NCI-H2107 (cell line): Measurements from ENCODE around the gene ATP6V1D.
"Not testable (repeated sequence)": the region's sequence is repeated elsewhere in the genome, so short reads cannot be mapped to it uniquely, and the experiment has no call there.

Experiments used
- DNase-seq: peaks from one replicate; lab custom pipeline; 2025; lab: John Stamatoyannopoulos, UW

Gene ATP6V1D

DNA sequence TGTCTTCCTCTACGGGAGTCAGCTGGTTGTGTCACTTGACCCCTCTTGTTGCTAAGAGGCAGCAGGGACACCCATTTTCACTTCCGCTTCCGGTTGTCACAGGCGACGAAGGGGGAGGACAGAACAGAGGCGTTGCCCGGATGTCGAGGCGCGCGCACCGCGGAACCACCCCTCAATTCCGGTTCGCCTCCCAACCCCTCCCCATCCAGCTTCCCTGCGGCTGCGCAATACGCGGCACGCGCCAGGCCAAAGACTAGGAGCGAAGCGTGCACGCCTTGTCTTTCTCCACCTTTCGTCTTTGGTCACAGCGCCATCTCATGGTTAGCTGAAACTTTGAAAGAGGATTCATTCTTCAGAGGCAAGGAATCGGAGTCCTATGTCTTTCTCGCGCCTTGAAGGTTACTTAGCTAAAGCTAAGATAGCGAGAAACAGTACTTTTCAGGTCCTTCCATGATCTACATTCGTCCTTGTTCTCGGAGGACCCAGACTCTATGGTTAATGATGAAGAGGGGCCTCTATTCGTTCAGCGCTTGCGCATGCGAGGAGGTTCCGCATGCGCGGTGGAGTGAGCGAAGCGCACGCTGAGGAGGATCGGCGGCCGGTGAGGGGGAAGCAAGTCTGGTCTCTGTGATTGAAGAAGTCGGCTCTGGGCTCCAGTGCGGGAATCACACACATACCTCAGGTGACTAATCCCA is at the start of gene ATP6V1D, which contains the start of gene EIF2S1:
TSS of gene ATP6V1D (minus strand) at position 30 of the 695 bp plus-strand sequence. CDS start 106 bp downstream, outside the sequence.
TSS of gene EIF2S1 (plus strand) at position 554 of the 695 bp plus-strand sequence. CDS start 4,440 bp downstream, outside the sequence.
- peak; percentile 99 for DNase-seq

DNA sequence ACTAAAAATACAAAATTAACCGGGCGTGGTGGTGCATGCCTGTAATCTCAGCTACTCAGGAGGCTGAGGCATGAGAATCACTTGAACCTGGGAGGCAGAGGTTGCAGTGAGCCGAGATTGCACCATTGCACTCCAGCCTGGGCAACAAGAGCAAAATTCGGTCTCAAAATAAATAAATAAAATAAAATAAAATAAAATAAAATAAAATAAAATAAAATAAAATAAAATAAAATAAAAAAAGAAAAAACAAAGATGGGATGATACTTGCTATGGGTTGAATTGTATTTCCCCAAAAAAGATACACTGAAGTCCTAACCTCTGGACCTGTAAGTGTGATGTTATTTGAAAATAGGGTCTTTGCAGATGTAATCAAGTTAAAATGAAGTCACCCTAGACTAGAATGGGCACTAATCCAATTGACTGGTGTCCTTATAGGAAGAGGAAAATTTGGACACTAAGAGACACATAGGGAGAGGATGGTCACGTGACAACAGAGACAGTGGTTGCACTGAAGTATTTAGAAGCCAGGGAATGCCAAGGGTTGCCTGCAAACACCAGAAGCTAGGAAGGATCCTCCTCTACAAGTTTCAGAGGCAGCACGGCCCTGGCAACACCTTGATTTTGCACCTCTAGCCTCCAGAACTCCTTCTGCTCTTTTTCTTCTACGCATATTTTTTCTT is 48.7 kb upstream of the ATP6V1D start:
- DNase-seq: not testable (repeated sequence)

DNA sequence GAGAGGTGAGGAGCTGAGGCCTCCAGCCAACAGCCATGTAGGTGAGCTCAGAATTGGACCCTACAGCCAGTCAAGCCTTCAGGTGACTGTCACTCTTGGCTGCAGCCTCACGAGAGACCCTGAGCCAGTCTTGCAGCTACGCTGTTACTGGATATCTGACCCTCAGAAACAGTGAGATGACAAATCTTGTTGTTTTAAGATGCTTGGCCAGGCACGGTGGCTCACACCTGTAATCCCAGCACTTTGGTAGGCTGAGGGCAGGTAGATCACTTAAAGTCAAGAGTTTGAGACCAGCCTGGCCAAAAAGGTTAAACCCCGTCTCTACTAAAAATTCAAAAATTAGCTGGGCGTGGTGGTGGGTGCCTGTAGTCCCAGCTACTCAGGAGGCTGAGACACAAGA is 46.2 kb upstream of the ATP6V1D start:
- DNase-seq: no peak

DNA sequence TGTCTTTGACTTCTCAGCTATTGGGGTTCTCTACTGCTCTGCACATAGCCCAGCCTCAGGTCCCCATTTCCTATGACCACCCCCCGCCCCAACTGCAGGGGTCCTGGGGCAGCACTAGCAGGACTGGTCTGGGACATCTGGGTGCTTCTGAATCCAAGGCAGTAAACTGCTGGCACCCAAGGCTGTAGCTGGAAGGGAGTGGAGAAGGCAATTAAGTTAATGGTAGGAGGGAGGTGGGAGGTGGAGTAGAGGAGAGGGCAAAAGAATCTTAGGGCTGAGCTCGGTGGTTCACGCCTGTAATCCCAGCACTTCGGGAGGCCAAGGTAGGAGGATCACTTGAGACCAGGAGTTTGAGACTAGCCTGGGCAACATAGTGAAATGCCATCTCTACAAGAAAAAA is 40.8 kb upstream of the ATP6V1D start:
- DNase-seq: no peak

DNA sequence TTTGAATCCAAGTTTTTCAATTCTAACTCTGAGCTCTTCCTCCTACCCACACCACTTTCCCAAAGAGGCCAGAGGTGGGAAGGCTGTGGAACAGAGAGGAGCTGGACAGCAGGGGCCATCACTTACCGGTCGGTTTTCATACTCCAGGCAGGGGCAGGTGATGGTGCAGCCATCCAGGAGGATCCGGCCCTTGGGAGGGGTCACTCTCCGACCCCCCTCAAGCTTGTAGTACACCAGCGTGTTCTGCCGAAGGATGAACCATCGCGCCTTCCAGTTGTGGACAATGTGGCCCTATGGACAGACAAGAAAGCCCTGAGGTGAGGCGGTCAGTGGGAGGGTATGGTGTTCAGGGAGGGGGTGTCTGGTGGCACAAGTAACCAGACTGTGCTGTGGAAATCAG is 37.9 kb upstream of the ATP6V1D start:
- no peak for DNase-seq

DNA sequence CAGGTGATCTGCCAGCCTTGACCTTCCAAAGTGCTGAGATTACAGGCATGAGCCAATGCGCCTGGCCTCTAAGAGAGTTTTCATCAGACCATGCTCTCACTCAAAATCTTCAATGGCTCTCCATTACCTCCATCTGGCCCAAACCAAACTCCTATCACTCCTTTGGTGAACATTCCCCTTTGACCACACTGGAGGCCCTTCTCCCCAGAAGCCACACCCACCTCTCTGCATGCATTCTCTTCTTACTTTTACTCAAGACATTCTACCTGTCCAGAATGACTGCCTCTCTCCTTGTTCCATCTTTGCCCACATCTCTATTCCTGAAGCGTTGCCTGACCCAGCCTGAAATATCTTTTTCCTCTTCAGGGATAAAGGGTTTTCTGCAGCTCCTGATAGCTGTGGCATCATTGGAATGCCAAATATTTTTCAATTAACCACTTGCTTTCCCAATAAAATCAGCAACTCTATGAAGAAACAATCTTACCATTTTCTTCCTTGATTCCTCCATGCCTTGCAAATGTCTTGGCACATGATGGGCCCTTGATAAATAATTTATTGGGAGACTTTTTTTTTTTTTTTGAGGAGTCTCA is 36.9 kb upstream of the ATP6V1D start:
- no peak for DNase-seq

GRCh38 chr14:67395876-67396189 is 36.2 kb upstream of the ATP6V1D start:
- no peak for DNase-seq

- no peak for DNase-seq
Observed at GRCh38 chr14:67395086-67395875, 35.7 kb upstream of the ATP6V1D start.

DNA sequence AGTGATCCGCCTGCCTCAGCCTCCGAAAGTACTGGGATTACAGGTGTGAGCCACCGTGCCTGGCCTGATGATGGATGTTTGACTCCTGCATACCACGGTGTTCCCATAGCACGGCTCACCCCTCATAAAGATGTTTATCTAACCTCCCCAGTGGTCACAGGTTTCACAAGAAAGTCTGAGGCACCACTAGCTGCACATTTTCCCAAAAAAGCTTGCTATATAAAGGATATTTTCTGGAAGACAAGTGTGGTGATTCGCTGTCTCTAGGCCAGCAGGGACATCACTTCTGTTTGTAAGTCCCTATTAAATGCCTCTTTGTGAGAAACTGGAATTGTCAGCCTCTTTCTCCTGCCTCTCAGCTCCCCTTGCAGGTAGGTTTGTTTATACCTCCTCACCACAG is 34.1 kb upstream of the ATP6V1D start:
- DNase-seq: no peak

- no peak for DNase-seq
Observed at GRCh38 chr14:67392800-67393199, 33.2 kb upstream of the ATP6V1D start.

DNA sequence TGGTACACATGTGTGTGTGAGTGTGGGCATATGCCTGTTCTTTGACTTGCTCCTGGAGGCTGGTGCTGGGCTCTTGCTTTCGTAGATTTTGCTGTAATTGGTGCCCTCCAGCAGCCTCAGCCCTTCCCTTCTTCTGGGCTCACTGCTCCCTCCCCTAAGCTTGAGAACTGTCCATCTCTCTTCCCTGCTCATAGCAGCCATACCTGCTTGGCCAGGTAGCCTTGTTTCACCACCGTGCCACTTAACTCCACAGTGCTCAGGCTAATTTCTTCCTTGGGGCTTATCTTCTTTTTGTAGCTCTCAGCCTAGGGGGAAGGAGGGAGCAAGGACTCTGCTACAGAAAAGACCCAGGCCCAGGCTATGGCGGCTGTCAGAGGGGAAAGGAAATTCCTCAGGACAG is 32.5 kb upstream of the ATP6V1D start:
- no peak for DNase-seq

- DNase-seq: no peak
Observed at GRCh38 chr14:67391268-67391667, 31.7 kb upstream of the ATP6V1D start.

DNA sequence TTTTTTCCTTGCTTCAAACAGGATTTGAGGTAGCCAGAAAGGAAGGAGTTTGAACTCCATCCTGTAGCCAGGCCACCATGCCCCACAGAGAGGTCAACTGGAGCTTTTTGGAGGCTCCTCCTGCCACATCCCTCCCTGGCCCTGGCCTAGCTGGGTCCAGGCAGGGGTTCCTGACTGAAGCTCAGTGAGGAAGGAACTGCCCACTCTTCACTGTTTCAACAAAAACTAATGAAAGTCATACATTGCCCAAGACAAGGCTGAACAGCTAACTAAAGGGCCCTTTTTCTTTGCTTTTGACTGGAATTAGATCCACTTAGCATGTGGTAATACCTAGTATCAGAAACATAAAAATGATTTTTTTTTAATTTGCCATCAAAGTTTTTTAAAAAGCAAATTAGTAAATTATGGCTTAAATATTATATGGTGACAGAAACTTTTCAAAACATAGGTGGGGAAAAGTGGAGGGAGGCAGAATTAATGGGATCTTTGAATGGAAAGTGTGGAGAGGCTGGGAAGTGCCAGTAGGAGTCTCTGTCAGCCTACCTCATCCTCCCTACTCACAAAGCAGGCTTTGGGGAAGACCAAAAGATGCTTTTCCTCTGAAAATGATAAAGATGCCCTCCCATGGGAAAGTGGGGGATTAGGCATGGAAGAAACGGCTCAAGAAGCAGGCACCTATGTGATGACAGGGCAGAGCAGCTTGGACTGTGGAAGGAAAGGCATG is 30.4 kb upstream of the ATP6V1D start:
- DNase-seq: no peak

DNA sequence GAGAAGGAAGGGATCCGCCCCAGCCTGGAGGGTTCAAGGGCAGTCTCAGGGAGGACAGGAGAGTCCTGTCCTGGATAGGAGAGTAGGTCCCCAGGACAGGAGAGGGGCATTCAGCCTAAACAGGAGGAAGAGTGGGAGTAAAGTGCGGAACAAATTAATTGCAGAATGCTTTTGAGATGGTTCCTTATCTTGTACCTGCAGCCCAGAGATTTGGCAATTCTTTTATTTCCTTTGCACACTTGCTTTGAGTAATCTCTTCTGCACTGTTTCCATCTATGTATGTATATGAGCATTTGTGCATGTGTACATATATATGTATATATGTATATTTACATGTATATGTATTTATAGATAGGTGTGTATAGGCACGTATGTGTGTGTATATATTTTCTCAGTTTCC is 29.7 kb upstream of the ATP6V1D start:
- DNase-seq: no peak

DNA sequence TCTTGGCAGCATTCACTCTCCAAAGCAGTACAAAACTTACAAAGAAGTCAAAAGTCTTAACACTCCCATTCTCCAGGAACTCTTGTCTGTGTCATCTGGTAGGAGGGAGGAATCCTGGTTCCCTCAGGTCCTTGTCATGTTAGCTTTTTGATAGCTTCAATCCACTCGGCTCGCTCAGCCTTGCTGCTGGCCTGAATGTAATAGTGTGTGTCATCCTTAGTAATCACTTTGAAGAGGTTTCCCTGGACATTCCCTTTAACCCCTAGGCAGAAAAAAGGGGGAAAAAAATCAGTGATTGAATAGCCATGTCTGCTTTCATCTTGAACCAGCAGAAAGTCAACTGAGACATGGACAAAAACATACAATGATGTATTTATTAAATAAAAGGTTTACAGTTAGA is 27.6 kb upstream of the ATP6V1D start:
- no peak for DNase-seq

- no peak for DNase-seq
Observed at GRCh38 chr14:67385618-67386017, 26.0 kb upstream of the ATP6V1D start.

GRCh38 chr14:67385120-67385519 is 25.5 kb upstream of the ATP6V1D start:
- DNase-seq: no peak

- DNase-seq: no peak
Observed at GRCh38 chr14:67377916-67378315, 18.3 kb upstream of the ATP6V1D start.

- no peak for DNase-seq
Observed at GRCh38 chr14:67373347-67373746, 13.7 kb upstream of the ATP6V1D start.

DNA sequence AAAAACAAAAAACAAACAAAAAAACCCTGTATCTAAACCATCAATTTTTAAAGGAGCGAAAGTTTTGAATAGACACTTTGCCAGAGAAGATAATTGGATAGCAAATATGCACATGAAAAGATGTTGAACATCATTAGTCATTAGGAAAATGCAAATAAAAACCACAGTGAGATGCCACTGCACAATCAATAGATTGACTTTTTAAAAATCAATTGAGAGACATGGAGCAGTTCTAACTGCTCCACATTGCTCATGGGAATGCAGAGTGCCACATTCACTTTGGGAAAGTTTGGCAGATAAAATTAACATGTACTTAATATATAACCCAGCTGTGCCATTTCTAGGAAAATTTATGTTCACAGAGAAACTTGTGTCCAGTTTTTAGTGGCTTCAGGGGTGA is 13.2 kb upstream of the ATP6V1D start:
- no peak for DNase-seq

- DNase-seq: no peak
Observed at GRCh38 chr14:67371247-67372148, 11.9 kb upstream of the ATP6V1D start.
